Hematopoietic multipotent progenitor cell treated with erythropoietin and hydrocortisone succinate and interleukin-3 and kit ligand, for 8 days (in vitro differentiated cells): ENCODE results near the gene RASSF7.
A peak's percentile ranks its signal among the peaks of the same experiment; 100 is the strongest.

ENCODE experiments used
- DNase-seq: peaks from one replicate; pipeline ENCODE4 v3.0.0-alpha.2; 2015

RASSF7 gene

GRCh38 chr11:587978-588380 lies 27.2 kb downstream of the RASSF7 start:
- no peak for DNase-seq

- no peak for DNase-seq
Observed at GRCh38 chr11:589798-590197, 29.0 kb downstream of the RASSF7 start.

- no peak for DNase-seq
Observed at GRCh38 chr11:590997-591396, 30.2 kb downstream of the RASSF7 start.

GRCh38 chr11:592501-592900 lies 31.7 kb downstream of the RASSF7 start:
- DNase-seq: no peak

- DNase-seq: no peak
Observed at GRCh38 chr11:592918-593317, 32.1 kb downstream of the RASSF7 start.

- no peak for DNase-seq
Observed at GRCh38 chr11:593347-593746, 32.6 kb downstream of the RASSF7 start.

GRCh38 chr11:595400-595799 lies 34.6 kb downstream of the RASSF7 start:
- DNase-seq: no peak

- DNase-seq: no peak
Observed at GRCh38 chr11:596374-596773, 35.6 kb downstream of the RASSF7 start.

GRCh38 chr11:597166-597725 lies 36.5 kb downstream of the RASSF7 start:
- no peak for DNase-seq

GRCh38 chr11:598005-598680 lies 37.4 kb downstream of the RASSF7 start:
- DNase-seq: no peak

GRCh38 chr11:601573-602245 lies 40.9 kb downstream of the RASSF7 start:
- no peak for DNase-seq

GRCh38 chr11:603154-603553 lies 42.4 kb downstream of the RASSF7 start:
- no peak for DNase-seq

GRCh38 chr11:605286-606129 lies 44.7 kb downstream of the RASSF7 start:
- no peak for DNase-seq

- DNase-seq: peak; percentile 56
Observed at GRCh38 chr11:606245-606644, 45.5 kb downstream of the RASSF7 start.

- no peak for DNase-seq
Observed at GRCh38 chr11:607020-607780, 46.4 kb downstream of the RASSF7 start.

- DNase-seq: no peak
Observed at GRCh38 chr11:607971-608659, 47.3 kb downstream of the RASSF7 start.

GRCh38 chr11:608791-609251 lies 48.1 kb downstream of the RASSF7 start:
- DNase-seq: no peak

- DNase-seq: no peak
Observed at GRCh38 chr11:609341-609811, 48.6 kb downstream of the RASSF7 start.

- DNase-seq: no peak
Observed at GRCh38 chr11:610146-610801, 49.5 kb downstream of the RASSF7 start.

GRCh38 chr11:611001-611996 lies 50.5 kb downstream of the RASSF7 start:
- no peak for DNase-seq
